CD4-positive, alpha-beta T cell (primary cell): ENCODE data around the gene TMEM198. TPM values are rescaled to one million over a fixed set of nuclear protein-coding genes. Genes with fewer than 3 reads are reported as not detected.

Experiments
- ATAC-seq: fragments of 200-7000 bp; cut with Tn5 transposase; one replicate; pipeline ENCODE4 v1.10.0; 2022; ENCODE audit warnings: mild to moderate bottlenecking; ENCODE audit not compliant: poor library complexity
- CTCF ChIA-PET: fragments of 350-600 bp; sonication (Branson Sonifier 250); formaldehyde crosslinking; loops from one replicate; lab custom pipeline; 2021; ENCODE audit warnings: antibody characterized with exemption, inconsistent platforms; lab: Charles Lee
- POLR2A ChIA-PET: fragments of 350-600 bp; sonication (Branson Sonifier 250); formaldehyde crosslinking; loops from one replicate; lab custom pipeline; 2021; ENCODE audit warnings: antibody characterized with exemption, inconsistent platforms; lab: Charles Lee
- DNase-seq, 14 experiments: peaks; one replicate each; pipeline ENCODE4 v3.0.0-alpha.2; 2013 to 2020; ENCODE audit warnings: mixed read lengths in 2 of 14
- H3K27ac ChIP-seq, 2 donors: one replicate each; pipeline versions ENCODE4 v1.5.1 to v1.7.0; 2013; ENCODE audit warnings: low read length in 2 of 2, low read depth in 1 of 2, mild to moderate bottlenecking in 1 of 2
- H3K27me3 ChIP-seq, 2 experiments: 1 replicate in 1 of 2; 2 replicates in 1 of 2; pipeline versions ENCODE4 v1.6.1 to v1.7.0; 2013; ENCODE audit warnings: low read length in 2 of 2, control low read depth in 1 of 2, mild to moderate bottlenecking in 1 of 2, moderate library complexity in 1 of 2; ENCODE audit not compliant: insufficient read depth in 2 of 2, control insufficient read depth in 1 of 2
- H3K36me3 ChIP-seq: one replicate; pipeline ENCODE4 v1.6.1; 2013; ENCODE audit warnings: low read length, control low read depth; ENCODE audit not compliant: insufficient read depth
- H3K4me1 ChIP-seq: one replicate; pipeline ENCODE4 v1.6.1; 2013; ENCODE audit warnings: low read length, control low read depth; ENCODE audit not compliant: insufficient read depth
- H3K4me3 ChIP-seq: one replicate; pipeline ENCODE4 v1.5.1; 2013; ENCODE audit warnings: mild to moderate bottlenecking, low read length, moderate library complexity
- H3K9me3 ChIP-seq, 2 experiments: 1 replicate in 1 of 2; 2 replicates in 1 of 2; pipeline versions ENCODE4 v1.6.1 to v1.7.0; 2013; ENCODE audit warnings: low read length in 2 of 2, mild to moderate bottlenecking in 2 of 2, control low read depth in 1 of 2, moderate library complexity in 1 of 2; ENCODE audit not compliant: control insufficient read depth in 1 of 2, insufficient read depth in 1 of 2
- H3K27ac Mint-ChIP-seq: one replicate; pipeline ENCODE4 v1.8.0; 2020; ENCODE audit warnings: mixed read lengths
- H3K27me3 Mint-ChIP-seq: one replicate; pipeline ENCODE4 v1.8.0; 2021; ENCODE audit warnings: mixed read lengths
- H3K36me3 Mint-ChIP-seq: one replicate; pipeline ENCODE4 v1.8.0; 2021; ENCODE audit warnings: low read depth, mixed read lengths
- H3K4me1 Mint-ChIP-seq: one replicate; pipeline ENCODE4 v1.8.0; 2021; ENCODE audit warnings: low read depth, mixed read lengths
- H3K4me3 Mint-ChIP-seq: one replicate; pipeline ENCODE4 v1.8.0; 2020; ENCODE audit warnings: mild to moderate bottlenecking, mixed read lengths
- H3K9me3 Mint-ChIP-seq: one replicate; pipeline ENCODE4 v1.8.0; 2020; ENCODE audit warnings: mixed read lengths
- CTCF ChIP-seq: fragments of 200-600 bp; IDR thresholded peaks from one replicate; pipeline ENCODE4 v1.8.0; 2022; ENCODE audit warnings: antibody characterized with exemption, mild to moderate bottlenecking
- intact Hi-C, 2 experiments: fragments of 100-400 bp; cut with DNase I in 1 of 2; cut with micrococcal nuclease in 1 of 2; formaldehyde crosslinking; loops; one replicate each; pipeline versions ENCODE4 v1.15.1 to v1.9.0; 2023 to 2025; cut with DNase I, micrococcal nuclease
- total RNA-seq, 174 experiments: library from RNA in 2 of 174; stranded (reverse) in 2 of 174; gene quantifications; one replicate each; pipeline ENCODE4 v1.2.3 and lab custom pipeline; 2021 to 2026

Gene TMEM198
- total RNA-seq, 2 experiments from 2014 or later: 0.47 to 0.91 TPM

- ATAC-seq (peak; percentile 80), DNase-seq (peak in 5 of 14 experiments; percentile 23 to 59 (median 35))
- Mint-ChIP-seq H3K36me3 (no peaks in the 10 kb centered on the region), H3K27me3 (peaks cover 52% of the 10 kb centered on the region), H3K4me1 (no peaks in the 10 kb centered on the region), H3K9me3 (no peaks in the 10 kb centered on the region), H3K4me3 (no peak overlapping the region), H3K27ac (no peak overlapping the region)
- H3K36me3 ChIP-seq: no peaks in the 10 kb centered on the region
- H3K27me3 ChIP-seq: peaks cover 12 to 14% of the 10 kb centered on the region in 2 experiments
- H3K27ac ChIP-seq: no peak overlapping the region
- peak; percentile 77 for TF ChIP-seq CTCF
- H3K4me3 ChIP-seq: no peak overlapping the region
- POLR2A ChIA-PET: no interaction called here
- no peaks in the 10 kb centered on the region for H3K4me1 ChIP-seq
- intact Hi-C loops: loop anchor here (1.0 to 2.0 kb wide), 2 partner anchors 19 kb away; no protein-coding TSS in a partner anchor
- CTCF ChIA-PET: interaction anchor here (0.6 to 2.3 kb wide), 9 partner anchors 11 to 266 kb away, joined by 3 to 21 read pairs (median 3); partner anchors contain the start of genes INHA, OBSL1 and STK11IP
- no peaks in the 10 kb centered on the region for H3K9me3 ChIP-seq
These were observed 16.4 kb downstream of the TMEM198 start for GRCh38 chr2:219560037-219560892.

GRCh38 chr2:219560893-219561178 is 17.0 kb downstream of the TMEM198 start:
- no peaks in the 10 kb centered on the region for H3K36me3 Mint-ChIP-seq
- ChIA-PET CTCF (interaction anchor here (0.6 to 2.3 kb wide), 7 partner anchors 11 to 261 kb away, joined by 3 to 21 read pairs (median 3); partner anchors contain the start of genes INHA, OBSL1 and STK11IP), POLR2A (no interaction called here)
- no peak for ATAC-seq
- no peak overlapping the region for H3K27ac Mint-ChIP-seq
- peaks cover 51% of the 10 kb centered on the region for H3K27me3 Mint-ChIP-seq
- Histone ChIP-seq H3K27me3 (peaks cover 11 to 12% of the 10 kb centered on the region in 2 experiments), H3K9me3 (no peaks in the 10 kb centered on the region), H3K36me3 (no peaks in the 10 kb centered on the region), H3K4me3 (no peak overlapping the region), H3K27ac (no peak overlapping the region), H3K4me1 (no peaks in the 10 kb centered on the region)
- H3K4me3 Mint-ChIP-seq: no peak overlapping the region
- intact Hi-C loops: loop anchor here (1.0 to 2.0 kb wide), 2 partner anchors 20 kb away; no protein-coding TSS in a partner anchor
- no peak for DNase-seq
- no peaks in the 10 kb centered on the region for H3K4me1 Mint-ChIP-seq
- no peaks in the 10 kb centered on the region for H3K9me3 Mint-ChIP-seq
- TF ChIP-seq CTCF: no peak

GRCh38 chr2:219561179-219562048 is 17.6 kb downstream of the TMEM198 start:
- intact Hi-C loops: loop anchor here in 1 of 2 experiments (2.0 kb wide), 1 partner anchor 21 kb away; no protein-coding TSS in a partner anchor
- H3K36me3 Mint-ChIP-seq: no peaks in the 10 kb centered on the region

More at GRCh38 chr2:219561179-219562048, 17.6 kb downstream of the TMEM198 start:
- Histone ChIP-seq H3K27ac (no peak overlapping the region), H3K36me3 (no peaks in the 10 kb centered on the region), H3K9me3 (no peaks in the 10 kb centered on the region), H3K4me1 (no peaks in the 10 kb centered on the region), H3K27me3 (peaks cover 11 to 12% of the 10 kb centered on the region in 2 experiments), H3K4me3 (no peak overlapping the region)
- DNase-seq (peak in 1 of 14 experiments; percentile 5), ATAC-seq (no peak)
- no peak for TF ChIP-seq CTCF
- H3K27me3 Mint-ChIP-seq: peaks cover 51% of the 10 kb centered on the region
- no peaks in the 10 kb centered on the region for H3K4me1 Mint-ChIP-seq
- H3K4me3 Mint-ChIP-seq: no peak overlapping the region
- H3K27ac Mint-ChIP-seq: no peak overlapping the region
- CTCF ChIA-PET: interaction anchor here (1.0 to 2.3 kb wide), 4 partner anchors 10 to 170 kb away, joined by 3 to 21 read pairs (median 4); partner anchors contain the start of genes INHA and OBSL1
- no peaks in the 10 kb centered on the region for H3K9me3 Mint-ChIP-seq
- POLR2A ChIA-PET: no interaction called here
